Measurements from ENCODE around the gene SYT8.
A peak's percentile ranks its signal among the peaks of the same experiment; 100 is the strongest.

Gene SYT8

DNA sequence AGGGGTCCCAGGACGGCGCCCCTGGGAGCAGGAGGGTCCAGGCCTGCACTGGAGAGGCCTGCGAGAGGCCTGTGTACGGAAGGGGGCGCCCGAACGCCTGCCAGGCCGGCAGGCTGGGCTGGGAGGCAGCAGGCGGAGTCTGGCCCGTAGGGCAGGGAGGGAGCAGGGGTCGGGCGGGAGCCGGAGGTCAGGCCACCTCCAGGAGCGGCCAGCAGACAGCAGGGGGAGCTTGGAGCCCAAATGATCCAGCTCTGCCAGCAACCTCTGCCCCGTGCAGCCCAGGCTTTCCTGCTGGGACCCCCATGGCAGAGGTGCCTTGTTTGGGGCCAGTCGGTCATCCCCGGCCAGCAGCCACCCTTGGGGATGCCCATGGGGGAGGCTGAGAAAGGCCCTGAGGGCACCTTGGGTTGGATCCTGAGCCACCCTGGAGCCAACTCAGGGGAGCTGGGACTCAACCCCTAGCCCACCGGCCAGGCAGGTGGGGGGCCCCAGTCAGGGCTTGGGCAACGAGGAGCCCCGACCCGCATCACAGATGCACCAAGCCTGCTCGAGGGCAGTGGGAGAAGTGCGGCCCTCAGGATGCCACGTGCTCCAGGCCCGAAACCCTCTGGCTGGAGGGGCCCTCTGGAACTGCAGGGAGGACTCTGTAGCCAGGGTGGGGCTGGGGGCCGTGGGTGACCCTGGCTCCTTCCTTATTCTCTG lies 9.6 kb upstream of the SYT8 start:
- H3K4me3 ChIP-seq (ENCODE audit: low read depth in 1 of 2, low read length in 2 of 2): no peak overlapping the region
- no peak overlapping the region for H3K27ac ChIP-seq (ENCODE audit: low read length)
- H2AFZ ChIP-seq (ENCODE audit: low read depth, low read length): no peak overlapping the region
- H3K4me2 ChIP-seq (ENCODE audit: insufficient read depth, low read length): no peak overlapping the region
- H3K27me3 ChIP-seq (ENCODE audit: insufficient read depth, low read length, poor library complexity): no peaks in the 10 kb centered on the region
- no peak for DNase-seq
- no peaks in the 10 kb centered on the region for H3K36me3 ChIP-seq (ENCODE audit: insufficient read depth, low read length)
- no peaks in the 10 kb centered on the region for H4K20me1 ChIP-seq (ENCODE audit: insufficient read depth, low read length)
- H3K4me1 ChIP-seq (ENCODE audit: insufficient read depth, low read length): 0 out of 2 replicates have a peak, but pooled peaks cover under 1% of the 10 kb centered on the region
- no peaks in the 10 kb centered on the region for H3K79me2 ChIP-seq (ENCODE audit: insufficient read depth, low read length)
- no peak overlapping the region for H3K9ac ChIP-seq (ENCODE audit: low read depth, low read length)
- no peaks in the 10 kb centered on the region for H3K9me3 ChIP-seq (ENCODE audit: insufficient read depth, low read length, severe bottlenecking)
- TF ChIP-seq EZH2 (IDR thresholded peaks at IDR 0.05; ENCODE audit: borderline replicate concordance, low read depth, low read length, severe bottlenecking): no peak
- TF ChIP-seq, protein P1, sequence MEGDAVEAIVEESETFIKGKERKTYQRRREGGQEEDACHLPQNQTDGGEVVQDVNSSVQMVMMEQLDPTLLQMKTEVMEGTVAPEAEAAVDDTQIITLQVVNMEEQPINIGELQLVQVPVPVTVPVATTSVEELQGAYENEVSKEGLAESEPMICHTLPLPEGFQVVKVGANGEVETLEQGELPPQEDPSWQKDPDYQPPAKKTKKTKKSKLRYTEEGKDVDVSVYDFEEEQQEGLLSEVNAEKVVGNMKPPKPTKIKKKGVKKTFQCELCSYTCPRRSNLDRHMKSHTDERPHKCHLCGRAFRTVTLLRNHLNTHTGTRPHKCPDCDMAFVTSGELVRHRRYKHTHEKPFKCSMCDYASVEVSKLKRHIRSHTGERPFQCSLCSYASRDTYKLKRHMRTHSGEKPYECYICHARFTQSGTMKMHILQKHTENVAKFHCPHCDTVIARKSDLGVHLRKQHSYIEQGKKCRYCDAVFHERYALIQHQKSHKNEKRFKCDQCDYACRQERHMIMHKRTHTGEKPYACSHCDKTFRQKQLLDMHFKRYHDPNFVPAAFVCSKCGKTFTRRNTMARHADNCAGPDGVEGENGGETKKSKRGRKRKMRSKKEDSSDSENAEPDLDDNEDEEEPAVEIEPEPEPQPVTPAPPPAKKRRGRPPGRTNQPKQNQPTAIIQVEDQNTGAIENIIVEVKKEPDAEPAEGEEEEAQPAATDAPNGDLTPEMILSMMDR (IDR thresholded peaks at IDR 0.05; ENCODE audit: borderline replicate concordance, extremely low read depth, low read length, poor library complexity, severe bottlenecking): peak; percentile 16
- ATAC-seq (ENCODE audit: insufficient read depth, low read depth): no peak

GRCh38 chr11:1825785-1826451 lies 8.9 kb upstream of the SYT8 start:
- Histone ChIP-seq H3K4me2 (ENCODE audit: insufficient read depth, low read length) (no peak overlapping the region), H3K27me3 (ENCODE audit: insufficient read depth, low read length, poor library complexity) (no peaks in the 10 kb centered on the region), H4K20me1 (ENCODE audit: insufficient read depth, low read length) (no peaks in the 10 kb centered on the region), H3K4me3 (ENCODE audit: low read depth in 1 of 2, low read length in 2 of 2) (no peak overlapping the region), H3K79me2 (ENCODE audit: insufficient read depth, low read length) (no peaks in the 10 kb centered on the region), H3K27ac (ENCODE audit: low read length) (no peak overlapping the region), H3K9me3 (ENCODE audit: insufficient read depth, low read length, severe bottlenecking) (no peaks in the 10 kb centered on the region), H3K9ac (ENCODE audit: low read depth, low read length) (no peak overlapping the region), H2AFZ (ENCODE audit: low read depth, low read length) (no peak overlapping the region), H3K4me1 (ENCODE audit: insufficient read depth, low read length) (peaks cover 6% of the 10 kb centered on the region; the same call in 1 of the 2 replicates), H3K36me3 (ENCODE audit: insufficient read depth, low read length) (no peaks in the 10 kb centered on the region)
- ATAC-seq (ENCODE audit: insufficient read depth, low read depth) (no peak), DNase-seq (no peak)
- TF ChIP-seq EZH2 (IDR thresholded peaks at IDR 0.05; ENCODE audit: borderline replicate concordance, low read depth, low read length, severe bottlenecking): no peak
- TF ChIP-seq, protein P1 (IDR thresholded peaks at IDR 0.05; ENCODE audit: borderline replicate concordance, extremely low read depth, low read length, poor library complexity, severe bottlenecking): no peak

- TF ChIP-seq, protein P1 (IDR thresholded peaks at IDR 0.05; ENCODE audit: borderline replicate concordance, extremely low read depth, low read length, poor library complexity, severe bottlenecking): no peak
- no peak for TF ChIP-seq EZH2 (IDR thresholded peaks at IDR 0.05; ENCODE audit: borderline replicate concordance, low read depth, low read length, severe bottlenecking)
Observed at GRCh38 chr11:1826552-1827094, 8.2 kb upstream of the SYT8 start.

More at GRCh38 chr11:1826552-1827094, 8.2 kb upstream of the SYT8 start:
- Histone ChIP-seq H3K27ac (ENCODE audit: low read length) (no peak overlapping the region), H4K20me1 (ENCODE audit: insufficient read depth, low read length) (no peaks in the 10 kb centered on the region), H3K36me3 (ENCODE audit: insufficient read depth, low read length) (no peaks in the 10 kb centered on the region), H3K9me3 (ENCODE audit: insufficient read depth, low read length, severe bottlenecking) (no peaks in the 10 kb centered on the region), H3K4me2 (ENCODE audit: insufficient read depth, low read length) (no peak overlapping the region), H3K4me1 (ENCODE audit: insufficient read depth, low read length) (peaks cover 6% of the 10 kb centered on the region; the same call in 1 of the 2 replicates), H3K27me3 (ENCODE audit: insufficient read depth, low read length, poor library complexity) (no peaks in the 10 kb centered on the region), H3K4me3 (ENCODE audit: low read depth in 1 of 2, low read length in 2 of 2) (no peak overlapping the region), H3K79me2 (ENCODE audit: insufficient read depth, low read length) (no peaks in the 10 kb centered on the region), H2AFZ (ENCODE audit: low read depth, low read length) (no peak overlapping the region), H3K9ac (ENCODE audit: low read depth, low read length) (no peak overlapping the region)
- DNase-seq (no peak), ATAC-seq (ENCODE audit: insufficient read depth, low read depth) (no peak)
